AG04450 (cell line): ENCODE measurements around the gene PSMA4. TPM values are rescaled to one million over a fixed set of nuclear protein-coding genes. Genes with fewer than 3 reads are reported as not detected.
"Not testable (repeated sequence)": the region's sequence is repeated elsewhere in the genome, so short reads cannot be mapped to it uniquely, and the experiment has no call there.

Source experiments
- CTCF ChIA-PET: fragments of 300-600, 350-600 bp; formaldehyde crosslinking; extraction: SDS; loops from one replicate; lab custom pipeline; 2022; ENCODE audit warnings: antibody characterized with exemption, inconsistent platforms; lab: Charles Lee
- POLR2A ChIA-PET: fragments of 350-600 bp; formaldehyde crosslinking; extraction: SDS; loops from one replicate; lab custom pipeline; 2021; ENCODE audit warnings: antibody characterized with exemption, inconsistent platforms; lab: Yijun Ruan, JAX
- DNase-seq: peaks from one replicate; pipeline ENCODE4 v3.0.0-alpha.2; 2011; ENCODE audit warnings: low read depth, low spot score
- H3K27ac ChIP-seq: one replicate; pipeline ENCODE4 v1.5.1; 2012; ENCODE audit warnings: low read depth, low read length, control low read depth
- H3K27me3 ChIP-seq: one replicate; pipeline ENCODE4 v1.6.0; 2012; ENCODE audit warnings: low read length; ENCODE audit not compliant: control insufficient read depth, insufficient read depth
- H3K4me3 ChIP-seq: 2 replicates; pipeline ENCODE4 v1.5.1; 2011; ENCODE audit warnings: mild to moderate bottlenecking, low read depth, low read length, control low read depth
- H3K9me3 ChIP-seq: 2 replicates; pipeline ENCODE4 v1.5.1; 2012; ENCODE audit warnings: low read length; ENCODE audit not compliant: control insufficient read depth, insufficient read depth
- polyA plus RNA-seq: library from polyadenylated mRNA; depleted of rRNA; stranded (reverse); fragments of >200 nt; gene quantifications from 2 replicates; pipeline ENCODE4 v1.2.3, GENCODE V29; 2011
- TF ChIP-seq, protein P1 (sequence below): IDR thresholded peaks from 2 replicates; pipeline ENCODE4 v1.5.1; 2011; ENCODE audit warnings: low read depth, low read length, control low read depth, inconsistent platforms

The PSMA4 gene
- polyA plus RNA-seq, 1 experiment: 395 TPM

DNA sequence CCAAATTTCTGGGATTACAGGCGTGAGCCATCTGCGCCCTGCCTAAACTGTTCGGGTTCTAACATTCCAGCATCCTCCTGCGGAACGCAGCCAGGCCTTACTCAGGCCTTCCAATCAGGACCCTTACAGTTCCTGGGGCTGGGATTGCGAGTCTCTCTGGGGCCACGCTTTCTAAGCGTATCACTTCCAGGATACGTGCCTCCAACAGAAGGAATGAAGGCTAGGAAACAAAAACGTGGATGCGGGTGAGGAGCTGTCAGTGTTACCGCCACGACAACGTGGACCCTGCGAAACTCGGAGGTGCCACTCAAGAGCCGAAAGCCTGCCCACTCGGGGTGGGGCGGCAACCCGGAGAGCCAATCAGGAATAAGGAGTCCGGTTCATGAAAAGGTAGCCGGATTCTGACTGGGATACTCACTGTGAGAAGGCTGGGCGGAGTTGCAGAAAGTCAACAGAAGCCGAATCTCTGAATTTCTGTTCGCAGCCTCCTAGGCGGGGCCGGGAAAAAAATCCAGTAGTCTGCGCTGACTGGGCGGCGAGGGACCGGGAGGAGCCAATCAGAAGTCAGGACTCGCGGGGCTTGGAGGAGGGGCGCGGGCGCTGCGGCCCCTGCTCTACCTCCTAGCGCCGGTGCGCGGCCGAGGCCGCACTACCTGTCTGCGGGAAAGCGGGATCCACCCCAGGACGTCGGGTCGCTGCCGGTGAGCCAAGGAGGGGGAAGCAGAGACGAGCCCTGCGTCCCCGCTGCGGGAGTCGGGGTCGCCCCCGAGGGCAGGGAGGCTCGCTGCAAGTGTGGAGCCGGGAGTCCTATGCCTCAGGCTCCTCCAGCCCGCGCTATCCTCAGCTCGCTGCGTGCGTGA, 33.0 kb upstream of the PSMA4 start, which contains the start of gene HYKK:
Gene HYKK (plus strand): TSS at position 607 of the 860 bp plus-strand sequence. CDS start 5,512 bp downstream, outside the sequence.
- H3K4me3 ChIP-seq: peak within 1 kb of the TSS; percentile 97
- peak within 1 kb of the TSS; percentile 11 for H3K27ac ChIP-seq
- H3K9me3 ChIP-seq: no peaks in the 10 kb centered on the region; the same call in 1 of the 2 replicates
- CTCF ChIA-PET: interaction anchor here (0.9 kb wide), 1 partner anchor 15 kb away, joined by 6 read pairs; no protein-coding TSS in a partner anchor
- H3K27me3 ChIP-seq: no peaks in the 10 kb centered on the region
- peak; percentile 90 for DNase-seq
- POLR2A ChIA-PET: interaction anchor here (0.6 to 1.8 kb wide), 2 partner anchors 58 to 69 kb away, joined by 4 to 5 read pairs; partner anchors contain the start of genes CHRNA5 and IREB2
- TF ChIP-seq, protein P1, sequence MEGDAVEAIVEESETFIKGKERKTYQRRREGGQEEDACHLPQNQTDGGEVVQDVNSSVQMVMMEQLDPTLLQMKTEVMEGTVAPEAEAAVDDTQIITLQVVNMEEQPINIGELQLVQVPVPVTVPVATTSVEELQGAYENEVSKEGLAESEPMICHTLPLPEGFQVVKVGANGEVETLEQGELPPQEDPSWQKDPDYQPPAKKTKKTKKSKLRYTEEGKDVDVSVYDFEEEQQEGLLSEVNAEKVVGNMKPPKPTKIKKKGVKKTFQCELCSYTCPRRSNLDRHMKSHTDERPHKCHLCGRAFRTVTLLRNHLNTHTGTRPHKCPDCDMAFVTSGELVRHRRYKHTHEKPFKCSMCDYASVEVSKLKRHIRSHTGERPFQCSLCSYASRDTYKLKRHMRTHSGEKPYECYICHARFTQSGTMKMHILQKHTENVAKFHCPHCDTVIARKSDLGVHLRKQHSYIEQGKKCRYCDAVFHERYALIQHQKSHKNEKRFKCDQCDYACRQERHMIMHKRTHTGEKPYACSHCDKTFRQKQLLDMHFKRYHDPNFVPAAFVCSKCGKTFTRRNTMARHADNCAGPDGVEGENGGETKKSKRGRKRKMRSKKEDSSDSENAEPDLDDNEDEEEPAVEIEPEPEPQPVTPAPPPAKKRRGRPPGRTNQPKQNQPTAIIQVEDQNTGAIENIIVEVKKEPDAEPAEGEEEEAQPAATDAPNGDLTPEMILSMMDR: 0 out of 2 replicates have a peak, but pooled peaks have one; percentile 14

DNA sequence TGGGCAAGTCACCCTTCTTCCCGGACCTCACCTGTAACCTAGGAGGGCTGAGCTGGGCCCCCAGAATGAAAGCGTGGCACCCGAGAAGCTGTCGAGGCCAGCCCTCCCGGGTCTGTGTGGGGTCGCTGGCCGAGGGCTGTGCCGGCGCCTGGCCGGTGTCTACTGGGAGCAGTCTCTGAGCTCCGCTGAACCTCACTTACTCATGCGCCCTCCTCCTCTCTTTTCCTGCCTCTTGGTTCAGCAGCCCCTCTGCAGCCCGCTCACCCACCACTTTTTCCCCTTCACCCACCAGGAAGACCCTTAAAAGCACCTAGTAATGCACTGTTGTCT, 32.4 kb upstream of the PSMA4 start:
- Histone ChIP-seq H3K9me3 (no peaks in the 10 kb centered on the region; the same call in 1 of the 2 replicates), H3K4me3 (peak overlapping the region; percentile 97), H3K27ac (no peak overlapping the region), H3K27me3 (no peaks in the 10 kb centered on the region)
- TF ChIP-seq, protein P1: no peak
- CTCF ChIA-PET: interaction anchor here (0.8 to 2.1 kb wide), 2 partner anchors 26 to 68 kb away, joined by 3 to 6 read pairs; no protein-coding TSS in a partner anchor
- DNase-seq: no peak
- POLR2A ChIA-PET: interaction anchor here (1.8 kb wide), 1 partner anchor 70 kb away, joined by 5 read pairs; the partner anchor contains the start of gene IREB2

DNA sequence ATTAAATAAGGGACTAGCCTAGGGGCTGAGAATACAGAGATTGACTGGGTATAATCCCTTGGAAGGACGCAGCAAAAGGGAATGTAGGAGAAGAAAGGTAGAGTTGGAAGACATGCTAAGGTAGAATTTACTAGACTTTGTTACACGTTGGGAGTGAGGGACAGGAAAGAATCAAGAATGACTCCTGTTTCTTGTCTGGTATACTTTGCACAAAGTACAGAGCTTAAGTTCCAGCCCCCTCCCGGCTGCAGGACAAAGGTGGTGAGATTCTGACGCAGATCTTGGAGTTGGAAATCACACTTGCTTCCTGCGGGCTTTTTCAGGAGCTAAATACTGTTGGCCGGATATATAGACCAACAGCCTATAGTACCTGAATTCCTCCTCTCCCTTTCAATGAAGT, 32.0 kb upstream of the PSMA4 start:
- TF ChIP-seq, protein P1: no peak
- ChIA-PET POLR2A (interaction anchor here (1.8 kb wide), 1 partner anchor 70 kb away, joined by 5 read pairs; the partner anchor contains the start of gene IREB2), CTCF (interaction anchor here (0.8 to 2.1 kb wide), 2 partner anchors 27 to 68 kb away, joined by 3 to 6 read pairs; no protein-coding TSS in a partner anchor)
- H3K27ac ChIP-seq: peak overlapping the region; percentile 11
- DNase-seq: no peak
- H3K4me3 ChIP-seq: peak overlapping the region; percentile 97
- no peaks in the 10 kb centered on the region; the same call in 1 of the 2 replicates for H3K9me3 ChIP-seq
- H3K27me3 ChIP-seq: no peaks in the 10 kb centered on the region

DNA sequence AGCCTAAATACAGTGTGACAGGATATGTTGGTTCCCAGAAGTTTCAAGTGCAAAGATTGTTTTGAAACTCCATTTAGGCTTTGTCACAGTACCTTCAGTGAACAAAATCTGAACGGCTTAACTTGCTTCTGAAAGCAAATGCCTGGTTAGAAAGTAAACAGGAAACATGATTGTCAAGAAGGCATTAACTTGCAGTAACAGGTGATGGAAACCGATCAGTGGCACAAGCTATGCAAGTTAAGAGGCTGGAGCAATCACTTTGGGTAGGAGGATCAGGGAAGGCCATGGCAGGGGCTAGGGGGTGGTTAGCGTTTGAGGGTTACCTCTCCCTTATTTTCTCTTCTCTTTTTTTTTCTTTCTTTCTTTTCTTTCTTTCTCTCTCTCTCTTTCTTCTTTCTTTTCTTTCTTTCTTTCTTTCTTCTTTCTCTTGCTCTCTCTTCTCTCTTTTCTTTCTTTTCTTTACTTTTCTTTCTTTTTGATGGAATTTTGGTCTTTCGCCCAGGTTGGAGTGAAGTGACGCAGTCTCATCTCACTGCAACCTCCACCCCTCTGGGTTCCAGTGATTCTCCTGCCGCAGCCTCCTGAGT, 30.4 kb upstream of the PSMA4 start:
- ChIA-PET CTCF (interaction anchor here (2.1 kb wide), 1 partner anchor 28 kb away, joined by 6 read pairs; no protein-coding TSS in a partner anchor), POLR2A (interaction anchor here (0.7 kb wide), 1 partner anchor 30 kb away, joined by 13 read pairs; no protein-coding TSS in a partner anchor)
- Histone ChIP-seq H3K27ac (no peak overlapping the region), H3K9me3 (no peaks in the 10 kb centered on the region; the same call in 1 of the 2 replicates), H3K27me3 (no peaks in the 10 kb centered on the region), H3K4me3 (no peak overlapping the region)
- TF ChIP-seq, protein P1: no peak
- DNase-seq: no peak

DNA sequence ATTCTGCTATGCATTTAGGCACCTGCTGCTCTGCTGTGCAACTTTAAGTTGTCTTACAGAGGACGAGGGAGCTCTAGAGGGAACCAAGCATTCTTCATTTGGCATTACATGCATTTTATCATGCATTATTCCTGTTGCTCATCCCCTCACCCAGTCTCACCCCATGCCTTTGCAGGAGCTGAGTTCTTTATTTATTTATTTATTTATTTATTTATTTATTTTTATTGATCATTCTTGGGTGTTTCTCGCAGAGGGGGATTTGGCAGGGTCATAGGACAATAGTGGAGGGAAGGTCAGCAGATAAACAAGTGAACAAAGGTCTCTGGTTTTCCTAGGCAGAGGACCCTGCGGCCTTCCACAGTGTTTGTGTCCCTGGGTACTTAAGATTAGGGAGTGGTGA, 20.2 kb upstream of the PSMA4 start:
- H3K27ac ChIP-seq, H3K4me3 ChIP-seq, H3K9me3 ChIP-seq, CTCF ChIA-PET, H3K27me3 ChIP-seq, POLR2A ChIA-PET, DNase-seq: not testable (repeated sequence)
